Bronchial epithelial cell (primary cell): Measurements from ENCODE around the gene PTAR1. TPM values are rescaled to one million over a fixed set of nuclear protein-coding genes. Genes with fewer than 3 reads are reported as not detected.

Experiments
- DNase-seq: peaks from one replicate; pipeline ENCODE4 v3.0.0-alpha.2; 2010; ENCODE audit warnings: low read depth
- FAIRE-seq: peaks from 2 replicates; lab custom pipeline; 2011; peaks lifted over from hg19 to GRCh38; lab: Jason Lieb, UNC
- H3K27me3 ChIP-seq: 2 replicates; pipeline ENCODE4 v1.5.1; 2011; ENCODE audit warnings: low read length; ENCODE audit not compliant: control insufficient read depth, insufficient read depth
- H3K36me3 ChIP-seq: 2 replicates; pipeline ENCODE4 v1.5.1; 2011; ENCODE audit warnings: low read length; ENCODE audit not compliant: control insufficient read depth, insufficient read depth
- H3K4me3 ChIP-seq: 2 replicates; pipeline ENCODE4 v1.5.1; 2011; ENCODE audit warnings: mild to moderate bottlenecking, low read depth, low read length, control low read depth
- total RNA-seq: library from RNA; depleted of rRNA; stranded (reverse); fragments of >200 nt; gene quantifications from 2 replicates; pipeline ENCODE4 v1.2.1, GENCODE V29; 2014
- TF ChIP-seq, protein P1 (sequence below): IDR thresholded peaks from 2 replicates; pipeline ENCODE4 v1.5.1; 2011; ENCODE audit warnings: mild to moderate bottlenecking, moderate library complexity, low read length, control low read depth, inconsistent platforms; ENCODE audit not compliant: insufficient read depth, severe bottlenecking

The PTAR1 gene
- total RNA-seq, 1 donor from 2014 or later: 59.5 TPM

DNA sequence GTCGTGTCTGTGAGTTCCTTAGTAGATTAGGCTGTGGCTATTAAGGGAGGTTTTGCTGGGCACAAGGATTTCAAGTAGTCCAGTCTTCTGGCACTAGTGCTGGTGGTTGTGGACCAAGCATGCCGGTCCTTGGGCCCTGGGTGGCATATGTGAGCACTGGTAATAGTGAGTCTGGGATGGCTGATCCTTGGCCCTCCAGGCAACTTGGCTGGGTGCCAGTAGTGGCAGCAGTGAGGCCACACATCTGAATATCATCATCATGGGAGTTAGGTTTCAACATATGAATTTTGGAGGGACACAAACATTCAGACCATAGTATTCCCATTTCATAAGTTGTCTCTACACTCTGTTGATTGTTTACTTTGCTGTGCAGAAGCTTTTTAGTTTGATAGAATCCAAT, 62.3 kb downstream of the PTAR1 start:
- Histone ChIP-seq H3K27me3 (no peaks in the 10 kb centered on the region), H3K4me3 (no peak overlapping the region), H3K36me3 (no peaks in the 10 kb centered on the region)
- FAIRE-seq (no peak), DNase-seq (no peak)
- TF ChIP-seq, protein P1, sequence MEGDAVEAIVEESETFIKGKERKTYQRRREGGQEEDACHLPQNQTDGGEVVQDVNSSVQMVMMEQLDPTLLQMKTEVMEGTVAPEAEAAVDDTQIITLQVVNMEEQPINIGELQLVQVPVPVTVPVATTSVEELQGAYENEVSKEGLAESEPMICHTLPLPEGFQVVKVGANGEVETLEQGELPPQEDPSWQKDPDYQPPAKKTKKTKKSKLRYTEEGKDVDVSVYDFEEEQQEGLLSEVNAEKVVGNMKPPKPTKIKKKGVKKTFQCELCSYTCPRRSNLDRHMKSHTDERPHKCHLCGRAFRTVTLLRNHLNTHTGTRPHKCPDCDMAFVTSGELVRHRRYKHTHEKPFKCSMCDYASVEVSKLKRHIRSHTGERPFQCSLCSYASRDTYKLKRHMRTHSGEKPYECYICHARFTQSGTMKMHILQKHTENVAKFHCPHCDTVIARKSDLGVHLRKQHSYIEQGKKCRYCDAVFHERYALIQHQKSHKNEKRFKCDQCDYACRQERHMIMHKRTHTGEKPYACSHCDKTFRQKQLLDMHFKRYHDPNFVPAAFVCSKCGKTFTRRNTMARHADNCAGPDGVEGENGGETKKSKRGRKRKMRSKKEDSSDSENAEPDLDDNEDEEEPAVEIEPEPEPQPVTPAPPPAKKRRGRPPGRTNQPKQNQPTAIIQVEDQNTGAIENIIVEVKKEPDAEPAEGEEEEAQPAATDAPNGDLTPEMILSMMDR: no peak

DNA sequence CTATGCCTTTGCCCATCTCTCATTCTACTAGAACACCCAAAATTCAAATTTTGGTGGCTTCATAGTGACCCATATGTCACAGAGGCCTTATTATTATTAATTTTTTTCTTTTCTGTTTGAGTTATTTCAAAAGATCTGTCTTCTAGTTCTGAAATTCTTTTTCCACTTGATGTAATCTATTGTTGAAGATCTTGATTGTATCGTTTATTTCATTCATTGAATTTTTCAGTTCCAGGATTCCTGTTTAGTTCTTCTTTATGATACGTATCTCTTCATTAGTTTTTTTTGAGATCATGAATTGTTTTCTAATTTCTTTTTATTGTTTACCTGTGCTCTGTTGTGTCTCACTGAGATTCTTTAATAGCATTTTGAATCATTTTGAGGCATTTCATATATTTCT, 63.0 kb downstream of the PTAR1 start:
- DNase-seq (no peak), FAIRE-seq (no peak)
- H3K36me3 ChIP-seq: no peaks in the 10 kb centered on the region
- H3K4me3 ChIP-seq: no peak overlapping the region
- no peaks in the 10 kb centered on the region for H3K27me3 ChIP-seq
- TF ChIP-seq, protein P1: no peak

DNA sequence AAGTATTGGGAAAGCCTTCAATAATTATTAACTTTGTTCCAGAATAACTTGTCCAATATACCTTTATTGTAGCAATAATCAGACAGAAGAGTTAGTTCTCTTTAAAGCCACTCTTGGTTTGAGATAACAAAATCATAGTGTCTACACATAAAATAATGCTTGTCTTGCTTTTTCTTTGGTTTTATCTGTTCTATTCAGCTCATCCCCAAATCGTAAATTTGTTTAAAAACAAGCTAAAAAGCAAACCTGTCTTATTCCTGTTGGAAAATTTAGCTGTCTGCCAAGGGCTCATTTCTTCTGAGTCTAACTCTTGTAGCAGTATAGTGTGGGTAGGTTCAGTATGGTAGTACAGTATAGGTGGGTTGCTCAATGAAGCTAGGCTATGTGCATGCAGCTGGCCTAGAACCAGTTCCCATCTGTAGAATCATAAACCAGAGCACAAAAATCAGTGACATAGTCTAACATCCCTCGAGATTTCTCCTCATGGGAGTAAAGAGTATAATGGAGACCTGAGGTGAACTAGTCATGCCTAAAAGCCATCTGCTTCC, 69.7 kb downstream of the PTAR1 start:
- Histone ChIP-seq H3K36me3 (no peaks in the 10 kb centered on the region), H3K4me3 (no peak overlapping the region), H3K27me3 (no peaks in the 10 kb centered on the region)
- DNase-seq: no peak
- TF ChIP-seq, protein P1: no peak
- no peak for FAIRE-seq

DNA sequence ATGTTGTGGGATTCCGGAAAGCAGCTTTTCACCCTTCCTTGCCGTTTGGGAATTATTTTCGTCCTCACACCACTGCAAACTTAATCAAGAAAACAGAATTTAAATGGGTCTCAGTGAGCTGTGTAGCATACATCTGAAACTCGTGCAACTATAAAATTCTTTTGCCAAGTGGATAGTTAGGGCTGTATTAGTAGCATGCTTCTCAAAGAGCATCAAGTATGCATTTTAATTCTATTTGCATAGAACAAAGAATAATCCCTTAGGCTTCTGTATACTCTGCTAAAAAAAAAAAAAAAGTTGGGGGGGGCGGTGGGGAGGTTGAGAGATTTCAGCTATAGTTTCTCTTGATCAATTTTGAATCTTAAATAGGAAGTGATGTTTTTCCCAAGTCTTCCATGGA, 75.9 kb downstream of the PTAR1 start:
- FAIRE-seq (no peak), DNase-seq (no peak)
- H3K27me3 ChIP-seq: no peaks in the 10 kb centered on the region

DNA sequence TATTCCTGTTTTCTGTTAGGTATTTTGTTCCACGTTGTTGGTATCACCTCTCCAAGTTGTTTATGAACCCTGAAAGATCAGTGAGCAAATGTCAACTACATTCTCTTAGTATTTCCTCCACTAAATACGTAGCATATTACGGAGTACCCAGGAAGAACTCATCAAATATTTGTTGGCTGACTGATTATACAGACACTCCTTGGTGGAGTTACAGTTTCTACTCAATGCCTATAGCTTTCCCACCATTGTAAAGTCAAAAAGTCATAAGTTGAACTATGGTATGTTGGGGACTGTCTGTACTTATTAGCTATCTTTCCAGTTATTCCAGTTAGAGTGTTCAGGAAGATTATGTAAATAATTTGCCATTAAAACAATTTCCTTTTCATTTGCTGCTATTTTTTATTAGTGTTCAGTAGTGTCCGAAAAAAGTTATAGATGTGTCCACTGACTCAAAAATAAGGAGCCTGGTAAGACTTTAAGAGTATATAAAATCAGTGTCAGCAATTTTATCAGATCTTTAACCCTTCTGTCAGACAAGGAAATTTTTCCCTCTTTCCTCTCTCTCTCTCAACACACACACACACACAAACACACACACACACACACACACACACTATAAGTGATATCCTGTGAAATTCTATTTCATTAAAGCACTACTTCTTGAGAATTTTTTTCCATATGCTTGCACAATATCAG, 80.8 kb downstream of the PTAR1 start:
- no peak overlapping the region for H3K4me3 ChIP-seq
- FAIRE-seq (no peak), DNase-seq (peak; percentile 49)

More for the DNA sequence above, 75.9 kb downstream of the PTAR1 start:
- Histone ChIP-seq H3K4me3 (no peak overlapping the region), H3K36me3 (no peaks in the 10 kb centered on the region)
- TF ChIP-seq, protein P1: no peak

More for the DNA sequence above, 80.8 kb downstream of the PTAR1 start:
- TF ChIP-seq, protein P1: no peak
- Histone ChIP-seq H3K27me3 (no peaks in the 10 kb centered on the region), H3K36me3 (no peaks in the 10 kb centered on the region)
